WERI-Rb-1 (cell line): Measurements from ENCODE around the gene CACNA2D2.

Experiments
- DNase-seq: peaks from one replicate; pipeline ENCODE4 v3.0.0-alpha.2; 2020
- H3K27ac ChIP-seq: fragments of 250-450 bp; sonication (Bioruptor Pico); 2 replicates; pipeline ENCODE4 v1.5.1; 2020; ENCODE audit warnings: mild to moderate bottlenecking, moderate library complexity
- H3K27me3 ChIP-seq: fragments of 250-450 bp; sonication (Bioruptor Pico); 2 replicates; pipeline ENCODE4 v1.5.1; 2021; ENCODE audit warnings: mild to moderate bottlenecking, low read depth, moderate library complexity; ENCODE audit not compliant: insufficient read depth, severe bottlenecking
- H3K36me3 ChIP-seq: fragments of 250-450 bp; sonication (Bioruptor Pico); 2 replicates; pipeline ENCODE4 v1.5.1; 2020; ENCODE audit warnings: mild to moderate bottlenecking, moderate library complexity
- H3K4me3 ChIP-seq: 2 replicates; pipeline ENCODE4 v1.5.1; 2011; ENCODE audit warnings: low read depth, mild to moderate bottlenecking, control low read depth, low read length
- H3K9me3 ChIP-seq: fragments of 250-450 bp; sonication (Bioruptor Pico); 2 replicates; pipeline ENCODE4 v1.5.1; 2021; ENCODE audit warnings: mild to moderate bottlenecking, moderate library complexity; ENCODE audit not compliant: severe bottlenecking
- CTCF ChIP-seq: IDR thresholded peaks from 2 replicates; pipeline ENCODE4 v1.5.1; 2011; ENCODE audit warnings: low read depth, mild to moderate bottlenecking, control low read depth, inconsistent platforms, low read length

The CACNA2D2 gene

GRCh38 chr3:50531201-50531600 lies 27.8 kb upstream of the CACNA2D2 start:
- H3K36me3 ChIP-seq = no peaks in the 10 kb centered on the region
- no peak overlapping the region for H3K4me3 ChIP-seq
- no peaks in the 10 kb centered on the region for H3K27me3 ChIP-seq
- DNase-seq = no peak
- H3K9me3 ChIP-seq = no peaks in the 10 kb centered on the region
- TF ChIP-seq CTCF = no peak
- H3K27ac ChIP-seq = no peak overlapping the region

- H3K27me3 ChIP-seq = no peaks in the 10 kb centered on the region
- no peaks in the 10 kb centered on the region for H3K36me3 ChIP-seq
- no peaks in the 10 kb centered on the region for H3K9me3 ChIP-seq
- H3K27ac ChIP-seq = no peak overlapping the region
- no peak overlapping the region for H3K4me3 ChIP-seq
- DNase-seq = no peak
- TF ChIP-seq CTCF = no peak
Observed at GRCh38 chr3:50530001-50530970, 26.9 kb upstream of the CACNA2D2 start.

- no peak for TF ChIP-seq CTCF
Observed at GRCh38 chr3:50525987-50526386, 22.6 kb upstream of the CACNA2D2 start.

GRCh38 chr3:50525191-50525910 lies 21.9 kb upstream of the CACNA2D2 start:
- peak; percentile 51 for DNase-seq
- H3K36me3 ChIP-seq = no peaks in the 10 kb centered on the region
- no peaks in the 10 kb centered on the region for H3K9me3 ChIP-seq
- no peak for TF ChIP-seq CTCF
- no peak overlapping the region for H3K4me3 ChIP-seq
- no peaks in the 10 kb centered on the region for H3K27me3 ChIP-seq
- peak overlapping the region; percentile 87 for H3K27ac ChIP-seq

More at GRCh38 chr3:50525987-50526386, 22.6 kb upstream of the CACNA2D2 start:
- H3K9me3 ChIP-seq = no peaks in the 10 kb centered on the region
- H3K27me3 ChIP-seq = no peaks in the 10 kb centered on the region
- no peak for DNase-seq
- H3K27ac ChIP-seq = peak overlapping the region; percentile 87
- no peak overlapping the region for H3K4me3 ChIP-seq
- H3K36me3 ChIP-seq = no peaks in the 10 kb centered on the region

GRCh38 chr3:50524746-50525145 lies 21.3 kb upstream of the CACNA2D2 start:
- Histone ChIP-seq H3K27ac (peak overlapping the region; percentile 87), H3K4me3 (no peak overlapping the region), H3K9me3 (no peaks in the 10 kb centered on the region), H3K27me3 (no peaks in the 10 kb centered on the region), H3K36me3 (no peaks in the 10 kb centered on the region)
- no peak for TF ChIP-seq CTCF
- DNase-seq = peak; percentile 67
